Right lobe of liver (tissue), 6 donors: ENCODE measurements around the gene IQGAP3. TPM values are rescaled to one million over a fixed set of nuclear protein-coding genes. Genes with fewer than 3 reads are reported as not detected.
A peak's percentile ranks its signal among the peaks of the same experiment; 100 is the strongest.

ENCODE experiments used
- ATAC-seq, 4 donors: fragments of 200-7000 bp; cut with Tn5 transposase; one replicate each; pipeline ENCODE4 v1.9.1; 2020; ENCODE audit warnings: mild to moderate bottlenecking in 4 of 4, moderate library complexity in 4 of 4
- DNase-seq, 3 donors: peaks; one replicate each; pipeline ENCODE4 v3.0.0-alpha.2; 2020
- H3K27ac ChIP-seq, 3 donors: fragments of 200-600 bp; one replicate each; pipeline ENCODE4 v1.8.0; 2022
- H3K27me3 ChIP-seq, 2 donors: fragments of 200-600 bp; one replicate each; pipeline ENCODE4 v1.8.0; 2022
- H3K36me3 ChIP-seq, 4 donors: fragments of 200-600 bp; sonication (generic) in 1 of 4; one replicate each; pipeline versions ENCODE4 v1.5.1 to v1.8.0; 2017 to 2022; ENCODE audit warnings: control low read depth in 1 of 4
- H3K4me1 ChIP-seq, 4 donors: fragments of 200-600 bp; sonication (generic) in 1 of 4; one replicate each; pipeline versions ENCODE4 v1.5.1 to v1.8.0; 2017 to 2022; ENCODE audit warnings: control low read depth in 1 of 4
- H3K4me3 ChIP-seq, 3 donors: fragments of 200-600 bp; one replicate each; pipeline ENCODE4 v1.8.0; 2022
- H3K9me3 ChIP-seq, 4 donors: fragments of 200-600 bp; sonication (generic) in 1 of 4; one replicate each; pipeline versions ENCODE4 v1.5.1 to v1.8.0; 2017 to 2022; ENCODE audit warnings: control low read depth in 1 of 4
- CTCF ChIP-seq, 4 donors: fragments of 200-600 bp in 3 of 4; fragments of 450-650 bp in 1 of 4; IDR thresholded peaks; one replicate each; pipeline versions ENCODE4 v1.5.1 to v1.8.0; 2016 to 2022; ENCODE audit warnings: antibody characterized with exemption in 4 of 4, mild to moderate bottlenecking in 2 of 4
- POLR2A ChIP-seq: fragments of 450-650 bp; IDR thresholded peaks from one replicate; pipeline ENCODE4 v1.6.1; 2017; ENCODE audit warnings: antibody characterized with exemption, mild to moderate bottlenecking
- WGBS: methylation state at CpG from one replicate; pipeline ENCODE4 v1.1.6; 2018; ENCODE audit warnings: low coverage, low lambda C conversion rate; ENCODE audit not compliant: insufficient coverage; ENCODE audit errors: missing lambda C conversion rate; 5-methylcytosine and 5-hydroxymethylcytosine counted together
- intact Hi-C, 2 donors: fragments of 100-400 bp; cut with DNase I; formaldehyde crosslinking; loops; one replicate each; pipeline versions ENCODE4 v1.11.2 to v1.14.1; 2022
- total RNA-seq, 6 experiments: library from RNA; depleted of rRNA in 2 of 6; stranded (reverse); fragments of >200 nt in 2 of 6; fragmentation: NEBNext Ultra II Directional in 3 of 6; extraction: Animal tissue kit (Norgen Biotek cat#: 25700) in 3 of 6; gene quantifications; one replicate each; pipeline versions ENCODE4 v1.1.0 to v1.2.4, GENCODE V29; 2016 to 2023
- donor health status: DM: no; HTN: yes; CAD: no.
- donor health status: DM: no; HTN: no; CAD: no.
- donor health status: DM: no; HTN: no; CAD: no.
- donor health status: DM: no; HTN: yes; CAD: no.
- donor health status: DM: no; HTN: yes; CAD: no.

The IQGAP3 gene
- total RNA-seq, 6 experiments from 2014 or later: 0.07 to 2.6 (median 0.95) TPM

- TF ChIP-seq POLR2A (no peak), CTCF (IDR thresholded peaks at IDR 0.05) (no peak)
- H3K4me1 ChIP-seq: no peaks in the 10 kb centered on the region
- 57% methylated on average over 6 of the region's 7 CpGs for WGBS
- H3K9me3 ChIP-seq: no peaks in the 10 kb centered on the region
- ATAC-seq (no peak), DNase-seq (no peak)
- H3K36me3 ChIP-seq: no peaks in the 10 kb centered on the region
- H3K27ac ChIP-seq: no peak overlapping the region
- H3K4me3 ChIP-seq: no peak overlapping the region
- H3K27me3 ChIP-seq: no peaks in the 10 kb centered on the region
- intact Hi-C loops: no loop called here
Measured at GRCh38 chr1:156578055-156578454, 5.7 kb upstream of the IQGAP3 start.

- ATAC-seq (no peak), DNase-seq (no peak)
- intact Hi-C loops: no loop called here
- peaks cover 0 to under 1% (median under 1%) of the 10 kb centered on the region in 4 donors for H3K4me1 ChIP-seq
- no peaks in the 10 kb centered on the region for H3K27me3 ChIP-seq
- H3K4me3 ChIP-seq: no peak overlapping the region
- no peak overlapping the region for H3K27ac ChIP-seq
- no peaks in the 10 kb centered on the region for H3K9me3 ChIP-seq
- no peaks in the 10 kb centered on the region for H3K36me3 ChIP-seq
- TF ChIP-seq POLR2A (no peak), CTCF (IDR thresholded peaks at IDR 0.05) (no peak)
- 78% methylated on average over 3 of the region's 3 CpGs for WGBS
Measured at GRCh38 chr1:156577550-156577949, 5.2 kb upstream of the IQGAP3 start.

GRCh38 chr1:156574039-156574633 lies 1.8 kb upstream of the IQGAP3 start:
- Histone ChIP-seq H3K4me3 (no peak overlapping the region), H3K36me3 (no peaks in the 10 kb centered on the region), H3K4me1 (peaks cover 0 to 9% (median 4%) of the 10 kb centered on the region in 4 donors), H3K27me3 (peaks cover 0 to 6% of the 10 kb centered on the region in 2 donors), H3K9me3 (no peaks in the 10 kb centered on the region), H3K27ac (no peak overlapping the region)
- WGBS: 56% methylated on average over 2 of the region's 2 CpGs
- ATAC-seq (no peak), DNase-seq (no peak)
- intact Hi-C loops: no loop called here
- TF ChIP-seq CTCF (IDR thresholded peaks at IDR 0.05) (no peak), POLR2A (no peak)

GRCh38 chr1:156572663-156573018 lies 276 bp upstream of the IQGAP3 start:
- Histone ChIP-seq H3K4me3 (peak overlapping the region in 1 of 3 donors; percentile 42), H3K36me3 (no peaks in the 10 kb centered on the region), H3K4me1 (peaks cover 0 to 9% (median 4%) of the 10 kb centered on the region in 4 donors), H3K27ac (no peak overlapping the region), H3K9me3 (no peaks in the 10 kb centered on the region), H3K27me3 (peaks cover 0 to 6% of the 10 kb centered on the region in 2 donors)
- WGBS: 29% methylated on average over 9 of the region's 10 CpGs
- no peak for ATAC-seq
- TF ChIP-seq POLR2A (no peak), CTCF (IDR thresholded peaks at IDR 0.05) (no peak)
- no peak for DNase-seq
- intact Hi-C loops: no loop called here
